Measurements from ENCODE around the gene NCMAP.

Gene NCMAP

DNA sequence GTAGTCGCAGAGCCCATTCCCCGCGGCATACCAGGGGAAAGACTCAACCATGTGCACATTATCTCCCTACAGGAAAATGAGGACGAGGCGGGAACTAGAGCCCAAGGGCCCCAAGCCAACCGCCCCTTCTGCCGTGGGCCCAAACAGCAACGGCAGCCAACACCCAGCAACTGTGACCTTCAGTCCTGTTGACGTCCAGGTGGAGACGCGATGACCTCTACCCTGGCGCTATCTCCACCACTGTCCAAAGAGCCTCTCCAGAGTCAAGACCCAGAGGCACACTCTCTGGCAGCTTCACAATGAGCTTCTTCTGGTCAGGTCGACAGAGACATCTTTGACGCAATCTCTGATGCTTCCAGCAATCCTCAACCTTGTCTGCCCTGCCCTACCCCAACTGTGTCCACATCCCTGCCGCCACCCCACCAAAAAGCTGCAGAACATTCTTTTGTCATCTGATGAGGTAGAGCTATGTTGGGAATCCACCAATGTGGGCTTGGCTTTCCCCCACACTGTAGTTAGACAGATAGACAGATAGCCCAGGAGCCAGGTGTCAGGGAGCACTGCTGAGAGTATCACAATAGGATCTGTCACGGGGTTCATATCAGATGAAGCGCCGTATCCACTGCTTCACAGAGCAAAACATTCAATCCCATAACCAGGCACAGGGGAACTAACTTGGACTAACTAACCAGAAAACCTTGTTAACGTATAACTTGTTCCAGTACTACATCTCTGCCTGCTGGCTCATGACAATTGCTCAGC, 49.8 kb downstream of the NCMAP start:
- DNase-seq = no peak
- TF ChIP-seq POLR2A (IDR thresholded peaks at IDR 0.05; ENCODE audit: low read length) = no peak
- TF ChIP-seq GATA1 (IDR thresholded peaks at IDR 0.05; ENCODE audit: low read depth, low read length) = no peak

- no peak for TF ChIP-seq GATA1 (IDR thresholded peaks at IDR 0.05; ENCODE audit: low read depth, low read length)
- TF ChIP-seq POLR2A (IDR thresholded peaks at IDR 0.05; ENCODE audit: low read length) = no peak
- DNase-seq = no peak
These were observed 50.4 kb downstream of the NCMAP start for GRCh38 chr1:24606296-24606605.

DNA sequence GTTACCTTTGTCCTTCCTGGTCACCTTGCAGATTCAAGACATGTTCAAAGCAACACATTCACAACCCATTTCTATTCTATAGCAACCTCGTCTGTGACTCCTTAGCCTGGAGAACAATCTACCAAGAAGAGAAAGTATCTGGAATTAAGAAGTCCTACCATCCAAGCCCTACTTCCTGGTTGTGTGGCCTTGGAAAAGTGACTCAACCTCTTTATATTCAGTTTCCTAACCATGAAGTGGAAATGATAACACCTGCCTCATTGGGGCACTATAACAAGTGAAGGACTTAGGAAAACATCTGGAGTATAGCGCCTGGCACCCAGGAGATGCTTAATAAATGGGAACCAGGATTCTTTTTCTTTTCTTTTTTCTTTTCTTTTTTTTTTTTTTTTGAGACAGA, 50.7 kb downstream of the NCMAP start:
- no peak for TF ChIP-seq POLR2A (IDR thresholded peaks at IDR 0.05; ENCODE audit: low read length)
- no peak for TF ChIP-seq GATA1 (IDR thresholded peaks at IDR 0.05; ENCODE audit: low read depth, low read length)
- no peak for DNase-seq

GRCh38 chr1:24609949-24610517, 54.1 kb downstream of the NCMAP start:
- TF ChIP-seq POLR2A (IDR thresholded peaks at IDR 0.05; ENCODE audit: low read length) (no peak), GATA1 (IDR thresholded peaks at IDR 0.05; ENCODE audit: low read depth, low read length) (no peak)
- no peak for DNase-seq

- DNase-seq = no peak
- TF ChIP-seq GATA1 (IDR thresholded peaks at IDR 0.05; ENCODE audit: low read depth, low read length) (no peak), POLR2A (IDR thresholded peaks at IDR 0.05; ENCODE audit: low read length) (no peak)
These were observed 63.5 kb downstream of the NCMAP start for GRCh38 chr1:24619376-24619775.

- no peak for DNase-seq
- TF ChIP-seq POLR2A (IDR thresholded peaks at IDR 0.05; ENCODE audit: low read length) (no peak), GATA1 (IDR thresholded peaks at IDR 0.05; ENCODE audit: low read depth, low read length) (no peak)
These were observed 64.8 kb downstream of the NCMAP start for GRCh38 chr1:24620678-24621077.

DNA sequence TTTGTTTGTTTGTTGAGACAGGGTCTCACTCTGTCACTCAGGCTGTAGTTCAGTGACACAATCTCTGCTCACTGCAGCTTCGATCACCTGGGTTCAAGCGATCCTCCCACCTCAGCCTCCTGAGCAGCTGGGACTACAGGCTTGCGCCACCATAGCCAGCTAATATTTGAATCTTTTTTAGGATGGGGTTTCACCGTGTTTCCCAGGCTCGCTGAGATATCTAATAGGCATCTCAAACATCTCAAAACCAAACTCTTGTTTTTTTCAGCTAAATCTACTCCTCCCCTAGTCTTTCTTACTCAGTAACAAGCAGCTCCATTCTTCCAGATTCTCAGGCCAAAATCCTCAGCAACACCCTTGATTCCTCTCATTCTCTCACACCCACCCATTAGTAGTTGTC, 65.2 kb downstream of the NCMAP start:
- TF ChIP-seq POLR2A (IDR thresholded peaks at IDR 0.05; ENCODE audit: low read length) = no peak
- TF ChIP-seq GATA1 (IDR thresholded peaks at IDR 0.05; ENCODE audit: low read depth, low read length) = no peak
- DNase-seq = no peak

DNA sequence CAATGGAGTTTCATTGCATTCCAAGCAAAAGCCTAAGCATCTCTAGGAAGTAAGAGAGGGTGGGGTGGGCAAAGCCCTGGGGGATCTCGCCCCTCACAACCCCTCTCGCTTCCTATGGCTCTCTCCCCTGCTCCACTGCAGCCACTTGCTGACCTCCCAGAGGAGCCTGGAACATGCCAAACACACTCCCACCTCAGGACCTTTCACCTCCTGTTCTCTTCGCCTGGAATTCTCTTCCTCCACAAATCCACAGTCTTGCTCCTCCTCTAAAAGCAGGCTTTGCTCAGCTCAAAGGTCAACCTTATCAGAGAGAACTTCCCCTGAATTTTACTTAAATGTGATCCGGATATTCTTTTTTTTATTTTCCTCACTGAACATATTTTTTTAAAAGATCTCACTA, 66.3 kb downstream of the NCMAP start:
- TF ChIP-seq POLR2A (IDR thresholded peaks at IDR 0.05; ENCODE audit: low read length) (no peak), GATA1 (IDR thresholded peaks at IDR 0.05; ENCODE audit: low read depth, low read length) (no peak)
- DNase-seq = no peak

- DNase-seq = no peak
- no peak for TF ChIP-seq POLR2A (IDR thresholded peaks at IDR 0.05; ENCODE audit: low read length)
- no peak for TF ChIP-seq GATA1 (IDR thresholded peaks at IDR 0.05; ENCODE audit: low read depth, low read length)
These were observed 76.9 kb downstream of the NCMAP start for GRCh38 chr1:24632832-24633175.

DNA sequence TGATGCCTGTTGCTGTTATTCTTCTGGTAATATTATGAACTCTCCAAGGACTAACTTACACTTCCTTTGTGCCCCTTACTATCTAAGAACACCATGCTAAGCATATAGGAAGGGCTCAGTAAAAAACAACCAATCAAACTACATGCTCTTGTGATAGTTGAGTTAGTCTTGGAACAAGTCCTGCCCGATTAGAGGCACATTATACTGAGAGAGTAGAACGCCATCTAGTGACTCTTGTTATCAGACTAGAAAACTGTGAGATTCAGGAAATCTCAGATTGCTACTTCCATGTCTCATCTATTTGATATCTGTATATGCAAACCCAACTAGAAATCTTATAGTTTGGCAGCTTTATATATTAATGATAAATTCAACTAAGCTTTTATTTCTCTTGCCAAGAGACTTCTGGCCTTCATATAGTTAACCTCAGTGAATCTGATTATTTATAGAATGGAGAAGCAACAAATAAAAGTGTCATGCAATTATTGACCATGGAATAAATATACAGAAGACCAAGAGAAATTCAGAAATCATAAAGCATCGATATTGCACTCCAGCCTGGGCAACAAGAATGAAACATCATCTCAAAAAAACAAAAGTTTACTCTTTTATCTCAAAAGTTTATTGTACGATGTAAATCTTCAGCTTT, 79.4 kb downstream of the NCMAP start:
- peak in 1 of 2 experiments; percentile 55 for DNase-seq
- no peak for TF ChIP-seq POLR2A (IDR thresholded peaks at IDR 0.05; ENCODE audit: low read length)
- no peak for TF ChIP-seq GATA1 (IDR thresholded peaks at IDR 0.05; ENCODE audit: low read depth, low read length)

DNA sequence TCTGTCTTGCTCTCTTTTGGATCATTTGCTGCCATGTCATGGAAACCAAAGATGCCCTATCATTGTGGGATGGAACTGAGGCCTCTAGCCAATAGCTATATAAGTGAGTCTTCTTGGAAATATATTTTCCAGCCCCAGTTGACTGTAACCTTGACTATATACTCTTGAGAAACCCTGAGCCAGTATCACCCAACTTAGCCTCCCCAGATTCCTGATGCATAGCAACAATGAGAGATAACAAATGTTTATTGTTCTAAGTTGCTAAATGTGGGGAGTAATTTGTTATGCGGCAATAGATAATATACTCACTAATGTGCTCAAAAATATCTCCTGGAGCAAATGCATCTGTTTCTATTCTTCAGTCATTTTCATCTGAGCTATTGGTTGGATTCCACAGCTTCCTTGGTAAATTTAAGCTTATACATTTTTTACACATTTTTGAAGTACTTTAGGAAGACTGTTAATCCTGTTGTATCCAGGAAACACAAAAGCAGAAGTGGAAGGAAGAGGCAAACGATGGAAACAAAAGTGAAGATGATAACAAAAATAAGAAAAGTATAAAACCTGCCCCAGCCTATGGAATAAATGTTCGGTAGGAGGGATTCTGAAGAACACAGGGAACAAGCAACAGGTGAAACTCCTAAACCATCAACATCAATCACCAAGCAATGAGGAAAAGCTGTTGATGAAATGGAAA, 80.9 kb downstream of the NCMAP start:
- no peak for DNase-seq
- TF ChIP-seq GATA1 (IDR thresholded peaks at IDR 0.05; ENCODE audit: low read depth, low read length) (no peak), POLR2A (IDR thresholded peaks at IDR 0.05; ENCODE audit: low read length) (no peak)

- TF ChIP-seq POLR2A (IDR thresholded peaks at IDR 0.05; ENCODE audit: low read length) (no peak), GATA1 (IDR thresholded peaks at IDR 0.05; ENCODE audit: low read depth, low read length) (no peak)
- no peak for DNase-seq
These were observed 83.2 kb downstream of the NCMAP start for GRCh38 chr1:24639094-24639493.

GRCh38 chr1:24639881-24640280, 84.0 kb downstream of the NCMAP start:
- TF ChIP-seq GATA1 (IDR thresholded peaks at IDR 0.05; ENCODE audit: low read depth, low read length) (no peak), POLR2A (IDR thresholded peaks at IDR 0.05; ENCODE audit: low read length) (no peak)
- DNase-seq = no peak

GRCh38 chr1:24640288-24640687, 84.4 kb downstream of the NCMAP start:
- peak in 1 of 2 experiments; percentile 9 for DNase-seq
- no peak for TF ChIP-seq GATA1 (IDR thresholded peaks at IDR 0.05; ENCODE audit: low read depth, low read length)
- no peak for TF ChIP-seq POLR2A (IDR thresholded peaks at IDR 0.05; ENCODE audit: low read length)

Measured in erythroblast (primary cell).